ENCODE measurements around the gene MYL5.

GRCh38 chr4:725391-726234 lies 51.3 kb downstream of the MYL5 start:
- no peak for TF ChIP-seq CTCF (IDR thresholded peaks at IDR 0.05)
- TF ChIP-seq POLR2A (IDR thresholded peaks at IDR 0.05), result no peak
- no peak for TF ChIP-seq EP300 (IDR thresholded peaks at IDR 0.05; ENCODE audit: low read depth)
